GM13976 (cell line): ENCODE measurements around the gene CASS4.

ENCODE experiments used
- DNase-seq: peaks from one replicate; pipeline ENCODE4 v3.0.0; 2012; ENCODE audit warnings: low spot score
- in situ Hi-C: fragments of 300-500 bp; cut with MboI; formaldehyde crosslinking; loops from one replicate; pipeline ENCODE4 v1.12.0; 2022; ENCODE audit warnings: low sequenced_read_pairs, mixed read lengths, inconsistent platforms; ENCODE audit not compliant: unreplicated experiment
- TF ChIP-seq, protein P1 (sequence below): IDR thresholded peaks from 2 replicates; pipeline ENCODE4 v1.5.1; 2012; ENCODE audit warnings: borderline replicate concordance, mild to moderate bottlenecking; ENCODE audit not compliant: insufficient read depth; ENCODE audit errors: extremely low read depth, missing control alignments, control extremely low read depth

CASS4 gene

DNA sequence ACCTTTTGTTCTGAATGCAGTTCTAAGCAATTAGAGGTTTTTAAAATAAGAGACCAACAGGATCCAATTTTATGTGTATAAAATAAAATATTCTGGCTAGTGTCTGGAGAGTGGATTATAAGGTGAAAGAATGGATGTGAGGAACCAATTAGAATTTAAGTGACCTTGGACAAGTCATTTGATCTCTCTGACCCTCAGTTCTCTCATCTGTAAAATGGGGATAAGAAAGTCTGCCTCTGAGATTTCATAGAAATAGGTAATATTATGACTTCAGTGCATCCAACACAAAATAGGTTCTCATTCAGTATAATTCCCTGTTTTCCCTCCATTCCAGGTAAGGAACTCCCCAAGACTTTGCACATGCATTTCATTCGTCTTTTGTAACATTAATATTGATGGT lies 18.9 kb downstream of the CASS4 start:
- in situ Hi-C loops = no loop called here
- TF ChIP-seq, protein P1, sequence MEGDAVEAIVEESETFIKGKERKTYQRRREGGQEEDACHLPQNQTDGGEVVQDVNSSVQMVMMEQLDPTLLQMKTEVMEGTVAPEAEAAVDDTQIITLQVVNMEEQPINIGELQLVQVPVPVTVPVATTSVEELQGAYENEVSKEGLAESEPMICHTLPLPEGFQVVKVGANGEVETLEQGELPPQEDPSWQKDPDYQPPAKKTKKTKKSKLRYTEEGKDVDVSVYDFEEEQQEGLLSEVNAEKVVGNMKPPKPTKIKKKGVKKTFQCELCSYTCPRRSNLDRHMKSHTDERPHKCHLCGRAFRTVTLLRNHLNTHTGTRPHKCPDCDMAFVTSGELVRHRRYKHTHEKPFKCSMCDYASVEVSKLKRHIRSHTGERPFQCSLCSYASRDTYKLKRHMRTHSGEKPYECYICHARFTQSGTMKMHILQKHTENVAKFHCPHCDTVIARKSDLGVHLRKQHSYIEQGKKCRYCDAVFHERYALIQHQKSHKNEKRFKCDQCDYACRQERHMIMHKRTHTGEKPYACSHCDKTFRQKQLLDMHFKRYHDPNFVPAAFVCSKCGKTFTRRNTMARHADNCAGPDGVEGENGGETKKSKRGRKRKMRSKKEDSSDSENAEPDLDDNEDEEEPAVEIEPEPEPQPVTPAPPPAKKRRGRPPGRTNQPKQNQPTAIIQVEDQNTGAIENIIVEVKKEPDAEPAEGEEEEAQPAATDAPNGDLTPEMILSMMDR = no peak

DNA sequence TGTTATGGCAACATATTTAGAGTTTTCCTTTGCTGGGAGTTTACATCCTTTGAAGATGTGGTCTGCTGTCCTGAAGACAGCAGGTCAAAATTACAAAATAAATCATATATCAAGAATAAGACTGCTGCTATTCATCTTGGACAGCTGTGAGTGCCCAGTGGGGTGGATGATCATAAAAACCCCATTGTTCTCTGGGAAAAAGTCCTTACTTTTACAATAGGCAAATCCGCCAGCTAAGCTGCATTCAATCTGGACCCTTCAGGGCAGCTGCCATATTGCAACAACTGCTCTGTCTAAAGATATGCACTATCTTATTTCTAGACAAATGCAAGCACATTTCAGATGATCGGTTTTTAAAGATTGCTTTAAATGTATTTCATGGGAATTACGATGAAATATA lies 19.4 kb downstream of the CASS4 start:
- DNase-seq = no peak
- TF ChIP-seq, protein P1 = no peak
- in situ Hi-C loops = no loop called here

More for the DNA sequence above, 18.9 kb downstream of the CASS4 start:
- DNase-seq = no peak

DNA sequence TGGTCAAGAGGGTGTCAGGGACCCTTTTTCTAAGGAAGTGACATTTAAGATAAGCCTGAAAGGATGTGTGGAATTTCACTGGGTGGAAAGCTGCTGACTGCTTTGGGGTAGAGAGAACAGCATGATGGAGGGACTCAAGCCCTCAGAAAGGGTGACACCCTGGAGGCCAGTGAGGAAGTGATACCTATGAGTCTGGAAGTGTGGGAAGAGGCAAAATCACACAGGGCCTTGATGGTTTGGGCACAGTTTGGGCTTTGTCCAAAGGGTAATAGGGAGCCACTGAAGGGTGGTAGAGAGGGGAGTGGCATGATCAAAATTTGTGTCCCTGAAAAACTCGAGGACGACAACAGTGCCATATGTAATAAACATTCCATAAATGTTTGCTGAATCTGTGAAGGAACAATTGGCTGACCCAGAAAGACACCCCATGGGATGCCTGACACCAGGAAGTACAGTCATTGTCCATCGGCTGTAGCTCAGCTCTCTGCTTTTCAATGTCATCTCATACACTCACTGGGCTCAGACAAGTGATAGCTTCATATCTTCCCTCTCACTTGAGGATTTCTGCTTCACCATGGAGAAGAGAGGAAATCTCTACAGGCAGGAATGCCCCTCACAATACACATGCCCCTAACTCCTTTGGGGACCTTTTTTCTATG lies 21.3 kb downstream of the CASS4 start:
- in situ Hi-C loops = no loop called here
- TF ChIP-seq, protein P1 = no peak
- DNase-seq = no peak

DNA sequence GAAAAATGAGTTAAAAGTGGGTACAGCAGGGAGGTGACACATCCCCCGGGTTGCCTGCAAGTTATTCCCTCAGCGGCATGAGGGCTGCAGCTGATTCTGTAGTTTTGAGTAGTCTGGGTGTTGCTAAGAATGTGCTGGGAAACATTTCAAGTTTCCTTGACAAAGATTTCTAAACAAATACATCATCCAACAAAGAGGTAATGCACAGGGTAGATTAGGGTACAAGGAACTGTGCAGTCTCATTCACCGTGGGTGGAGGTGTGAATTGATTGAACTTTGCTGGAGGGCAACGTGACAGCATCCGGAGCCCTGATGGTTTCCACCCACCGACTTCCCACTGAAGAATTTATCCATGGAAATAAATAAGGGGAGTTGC lies 21.8 kb downstream of the CASS4 start:
- no peak for DNase-seq
- in situ Hi-C loops = no loop called here
- TF ChIP-seq, protein P1 = no peak

DNA sequence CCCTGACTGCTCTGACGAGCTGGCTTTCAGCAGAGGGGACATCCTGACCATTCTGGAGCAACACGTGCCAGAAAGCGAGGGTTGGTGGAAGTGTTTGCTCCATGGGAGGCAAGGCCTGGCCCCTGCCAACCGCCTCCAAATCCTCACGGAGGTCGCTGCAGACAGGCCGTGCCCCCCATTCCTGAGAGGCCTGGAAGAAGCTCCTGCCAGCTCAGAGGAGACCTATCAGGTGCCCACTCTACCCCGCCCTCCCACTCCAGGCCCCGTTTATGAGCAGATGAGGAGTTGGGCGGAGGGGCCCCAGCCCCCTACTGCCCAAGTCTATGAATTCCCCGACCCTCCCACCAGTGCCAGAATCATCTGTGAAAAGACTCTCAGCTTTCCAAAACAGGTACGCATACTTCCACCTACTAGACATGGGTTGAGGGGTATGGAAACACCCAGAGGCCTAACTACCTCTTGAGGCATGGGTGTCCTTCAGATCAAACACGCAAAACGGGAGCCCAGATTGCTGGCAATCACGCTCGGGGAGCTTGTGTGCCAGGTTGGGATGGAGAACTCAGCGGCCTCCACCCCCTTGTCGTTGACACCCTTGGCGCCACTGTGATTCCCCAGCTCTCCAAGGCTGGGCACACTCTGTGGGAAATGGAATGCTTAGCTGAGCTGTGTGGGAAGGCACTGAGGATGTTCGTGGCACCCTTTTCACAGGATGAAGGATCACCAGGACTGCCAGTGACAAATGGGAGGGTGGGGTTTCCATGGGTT lies 25.3 kb downstream of the CASS4 start:
- DNase-seq = no peak
- TF ChIP-seq, protein P1 = no peak
- in situ Hi-C loops = no loop called here

DNA sequence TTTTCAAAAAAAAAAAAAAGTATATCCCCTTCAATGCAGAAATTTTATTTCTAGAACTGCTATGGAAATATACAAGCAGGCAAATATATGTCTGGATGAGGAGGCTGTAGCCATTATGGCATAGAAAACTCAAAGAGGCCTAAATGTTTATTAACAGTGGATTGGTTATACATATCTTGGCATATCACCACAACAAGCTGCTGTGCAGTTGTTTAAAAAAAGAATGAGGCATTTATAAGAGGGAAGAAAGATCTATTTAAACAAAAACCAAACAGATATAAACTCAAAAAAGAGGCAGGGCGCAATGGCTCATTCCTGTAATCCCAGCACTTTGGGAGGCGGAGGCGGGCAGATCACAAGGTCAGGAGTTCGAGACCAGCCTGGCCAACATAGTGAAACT lies 26.2 kb downstream of the CASS4 start:
- DNase-seq = no peak
- in situ Hi-C loops = no loop called here
- TF ChIP-seq, protein P1 = no peak

DNA sequence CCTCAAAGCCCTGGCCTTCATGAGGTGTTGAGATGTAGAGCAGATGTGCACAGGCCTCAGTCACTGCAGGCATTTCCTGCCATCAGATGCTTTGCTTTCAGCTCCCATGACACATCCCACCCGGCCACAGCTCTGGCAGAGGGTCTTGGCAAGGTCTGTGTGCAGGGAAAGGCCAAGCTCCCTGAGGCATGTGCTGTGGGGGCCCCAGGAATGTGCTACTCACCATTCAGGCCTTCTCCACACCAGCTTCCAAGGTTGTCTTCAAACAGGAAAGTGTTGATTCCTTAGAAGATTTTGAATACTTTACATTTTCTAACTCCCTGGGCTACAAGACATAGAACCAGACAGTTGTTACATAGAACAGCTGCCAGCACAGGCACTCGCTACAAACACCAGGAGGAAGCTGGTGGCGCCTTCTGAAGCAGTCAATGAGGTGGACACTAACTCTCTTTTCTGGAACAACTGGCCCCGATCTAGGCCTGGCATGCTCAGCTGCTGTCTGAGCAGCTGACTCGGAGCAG lies 27.8 kb downstream of the CASS4 start:
- TF ChIP-seq, protein P1 = no peak
- in situ Hi-C loops = no loop called here
- DNase-seq = no peak
